Epithelial cell of prostate (primary cell): Measurements from ENCODE around the gene SUGP2.

Experiments used
- DNase-seq: peaks from one replicate; pipeline ENCODE4 v3.0.0-alpha.2; 2011; ENCODE audit warnings: low read depth, low spot score
- H3K27ac ChIP-seq: fragments of 450-650 bp; 2 replicates; pipeline ENCODE4 v1.5.1; 2017; ENCODE audit warnings: mild to moderate bottlenecking

Gene SUGP2

GRCh38 chr19:18961767-18962620, 71.3 kb downstream of the SUGP2 start:
- H3K27ac ChIP-seq, result no peak overlapping the region
- DNase-seq, result no peak

DNA sequence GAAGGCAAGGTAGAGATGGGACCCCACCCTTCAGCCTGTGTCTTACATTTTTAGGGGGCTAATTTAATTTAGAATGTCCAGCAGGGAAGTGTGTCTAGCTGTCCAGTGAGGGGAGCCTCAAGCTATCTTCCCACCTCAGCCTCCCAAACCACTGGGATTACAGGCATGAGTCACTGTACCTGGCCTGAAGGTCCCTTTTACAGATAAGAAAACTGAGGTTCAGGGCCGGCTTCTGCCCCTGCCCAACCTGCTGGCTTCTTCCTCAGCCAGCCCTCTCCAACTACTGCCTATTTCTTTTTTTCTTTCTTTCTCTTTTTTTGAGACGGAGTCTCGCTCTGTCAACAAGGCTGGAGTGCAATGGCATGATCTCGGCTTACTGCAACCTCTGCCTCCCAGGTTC, 72.9 kb downstream of the SUGP2 start:
- no peak for DNase-seq
- H3K27ac ChIP-seq, result no peak overlapping the region

- DNase-seq, result no peak
- no peak overlapping the region for H3K27ac ChIP-seq
Measured at GRCh38 chr19:18955042-18955441, 78.3 kb downstream of the SUGP2 start.

- H3K27ac ChIP-seq, result no peak overlapping the region
- no peak for DNase-seq
Measured at GRCh38 chr19:18954094-18954493, 79.2 kb downstream of the SUGP2 start.

GRCh38 chr19:18952364-18953003, 80.8 kb downstream of the SUGP2 start:
- DNase-seq, result peak; percentile 29
- peak overlapping the region; percentile 90 for H3K27ac ChIP-seq

DNA sequence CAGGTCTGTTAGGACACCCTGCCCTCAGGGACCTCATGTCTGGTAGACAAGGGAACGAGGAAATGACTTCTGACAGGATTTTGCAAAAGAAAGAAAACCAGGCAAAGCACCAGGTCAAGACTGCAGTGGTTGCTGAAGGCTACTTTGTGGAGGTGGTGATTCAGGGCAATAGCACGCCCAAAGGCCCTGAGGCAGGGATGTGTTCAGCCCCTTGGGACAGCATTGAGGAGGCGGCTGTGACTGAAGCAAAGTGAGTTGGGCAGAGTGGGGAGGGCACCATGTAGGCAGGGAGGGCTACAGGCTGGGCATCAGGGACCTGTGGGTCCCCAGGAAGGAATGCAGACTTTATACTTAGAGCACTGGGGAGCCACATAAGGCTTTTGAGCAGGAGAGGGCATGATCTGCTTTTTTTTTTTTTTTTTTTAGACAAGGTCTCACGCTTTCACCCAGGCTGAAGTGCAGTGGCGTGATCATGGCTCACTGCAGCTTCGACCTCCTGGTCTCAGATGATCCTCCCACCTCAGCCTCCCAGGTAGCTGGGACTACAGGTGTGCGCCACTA, 81.5 kb downstream of the SUGP2 start:
- peak; percentile 95 for DNase-seq
- H3K27ac ChIP-seq, result peak overlapping the region; percentile 90

GRCh38 chr19:18949858-18950257, 83.5 kb downstream of the SUGP2 start:
- no peak for DNase-seq
- H3K27ac ChIP-seq, result no peak overlapping the region

DNA sequence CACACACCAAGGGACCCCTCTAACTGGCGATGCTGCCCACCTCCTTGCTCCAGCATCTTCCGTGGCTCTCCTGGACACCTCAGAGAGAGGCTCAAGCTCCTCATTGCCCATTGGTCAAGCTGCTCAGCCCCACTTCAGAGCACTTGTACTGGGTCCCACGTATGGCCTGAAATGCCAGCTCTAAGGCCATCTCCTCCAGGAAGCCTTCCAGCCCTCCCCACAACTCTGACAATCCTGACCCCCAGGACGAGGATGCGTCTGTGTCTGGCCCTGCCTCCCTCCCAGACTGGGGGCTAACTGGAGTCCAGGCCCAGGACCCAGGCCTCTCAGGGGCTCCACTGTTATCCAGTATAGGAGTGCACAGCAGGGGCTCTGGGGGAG, 84.4 kb downstream of the SUGP2 start:
- H3K27ac ChIP-seq, result no peak overlapping the region
- no peak for DNase-seq

- no peak for DNase-seq
- H3K27ac ChIP-seq, result no peak overlapping the region
Measured at GRCh38 chr19:18948075-18948975, 85.0 kb downstream of the SUGP2 start.

DNA sequence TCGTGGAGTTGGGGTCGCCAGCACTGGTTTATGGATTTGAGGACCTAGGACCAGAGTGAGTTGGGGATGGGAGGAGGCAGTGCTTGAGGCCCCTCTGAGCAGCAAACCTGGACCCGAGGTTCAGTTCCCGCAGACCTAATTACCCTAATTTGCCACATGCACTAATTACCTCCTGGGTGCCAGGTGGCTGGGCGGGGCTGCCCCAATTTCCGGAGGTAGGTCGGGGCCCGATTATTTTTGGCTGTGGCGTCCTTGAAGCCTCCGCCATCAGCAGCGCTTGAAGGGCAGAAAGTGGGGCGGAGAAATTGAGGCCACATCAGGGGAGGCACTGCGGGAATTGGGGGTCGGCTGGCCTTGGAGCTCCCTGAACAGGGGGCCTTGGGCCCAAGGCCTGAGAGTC, 86.4 kb downstream of the SUGP2 start:
- no peak overlapping the region for H3K27ac ChIP-seq
- no peak for DNase-seq

DNA sequence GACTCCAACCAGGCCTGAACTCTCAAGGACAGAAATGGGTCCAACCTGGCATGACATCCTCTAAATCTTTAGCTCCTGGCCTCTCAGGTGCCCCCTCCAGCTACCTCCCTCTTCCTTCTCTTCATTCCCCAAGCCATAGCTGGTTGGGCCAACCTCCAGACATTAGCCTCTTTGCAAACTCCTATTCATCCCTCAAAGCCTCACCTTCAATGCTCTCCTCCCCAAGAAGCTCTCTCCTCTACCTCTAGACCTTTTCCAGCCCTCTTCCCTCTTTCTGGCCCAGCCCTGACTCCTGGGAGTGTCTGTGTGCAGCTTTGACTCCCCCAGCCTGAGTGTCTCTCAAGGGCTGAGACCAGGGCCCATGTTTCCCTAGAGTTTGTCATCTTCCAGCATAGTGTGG, 87.0 kb downstream of the SUGP2 start:
- no peak for DNase-seq

DNA sequence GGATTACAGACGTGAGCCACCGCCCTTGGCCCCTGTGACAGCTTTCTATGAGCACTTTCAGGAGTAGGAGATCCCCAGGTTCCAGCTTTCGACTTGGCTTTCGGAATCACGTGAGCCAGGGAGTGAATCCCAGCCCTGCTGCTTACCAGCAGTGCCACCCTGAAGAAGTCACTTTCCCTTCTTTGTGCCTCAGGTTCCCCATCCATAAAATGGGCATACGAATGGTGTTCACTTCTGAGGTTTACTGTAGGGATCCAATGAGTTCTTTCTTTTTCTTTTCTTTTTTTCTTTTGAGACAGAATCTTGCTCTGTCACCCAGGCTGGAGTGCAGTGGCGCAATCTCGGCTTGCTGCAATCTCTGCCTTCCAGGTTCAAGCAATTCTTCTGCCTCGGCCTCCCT, 88.0 kb downstream of the SUGP2 start:
- no peak for DNase-seq
- H3K27ac ChIP-seq, result no peak overlapping the region

More for the DNA sequence above, 87.0 kb downstream of the SUGP2 start:
- H3K27ac ChIP-seq, result no peak overlapping the region

DNA sequence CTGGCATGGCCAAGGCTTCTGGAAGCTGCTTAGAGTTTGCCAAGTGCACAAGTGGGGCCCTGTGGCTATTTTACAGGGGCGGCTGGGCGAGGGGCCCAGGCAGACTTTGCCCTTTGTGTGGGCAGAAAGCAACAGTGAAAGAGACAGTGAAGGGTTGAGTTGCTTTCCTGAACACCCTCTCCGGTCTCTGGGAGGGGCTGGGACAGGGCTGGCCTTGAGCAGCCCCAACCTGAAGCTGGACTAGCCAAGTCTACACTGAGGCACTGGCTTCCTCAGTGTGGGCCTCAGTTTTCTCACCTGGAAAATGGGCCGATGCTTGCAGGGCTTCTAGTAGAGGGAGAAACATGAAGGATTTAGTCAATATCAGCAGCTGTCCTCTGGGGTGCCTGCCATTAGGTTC, 89.9 kb downstream of the SUGP2 start:
- H3K27ac ChIP-seq, result no peak overlapping the region
- DNase-seq, result no peak

- no peak for DNase-seq
Measured at GRCh38 chr19:18942692-18943091, 90.6 kb downstream of the SUGP2 start.

GRCh38 chr19:18941628-18942354, 91.5 kb downstream of the SUGP2 start:
- no peak for DNase-seq
- H3K27ac ChIP-seq, result no peak overlapping the region

More at GRCh38 chr19:18942692-18943091, 90.6 kb downstream of the SUGP2 start:
- H3K27ac ChIP-seq, result no peak overlapping the region
